Subcutaneous adipose tissue (tissue), 4 donors: ENCODE measurements around the gene DCC. TPM values are rescaled to one million over a fixed set of nuclear protein-coding genes. Genes with fewer than 3 reads are reported as not detected.

Experiments
- total RNA-seq, 4 donors: library from RNA; depleted of rRNA; stranded (reverse); fragments of >200 nt; gene quantifications; one replicate each; pipeline ENCODE4 v1.1.0, GENCODE V29; 2016
- TF ChIP-seq, protein P1 (sequence below): fragments of 450-650 bp; IDR thresholded peaks from one replicate; pipeline ENCODE4 v1.5.1; 2016; ENCODE audit warnings: low read depth, mild to moderate bottlenecking, control low read depth, antibody characterized with exemption, moderate library complexity

The DCC gene
- total RNA-seq, 4 donors from 2014 or later: not detected

DNA sequence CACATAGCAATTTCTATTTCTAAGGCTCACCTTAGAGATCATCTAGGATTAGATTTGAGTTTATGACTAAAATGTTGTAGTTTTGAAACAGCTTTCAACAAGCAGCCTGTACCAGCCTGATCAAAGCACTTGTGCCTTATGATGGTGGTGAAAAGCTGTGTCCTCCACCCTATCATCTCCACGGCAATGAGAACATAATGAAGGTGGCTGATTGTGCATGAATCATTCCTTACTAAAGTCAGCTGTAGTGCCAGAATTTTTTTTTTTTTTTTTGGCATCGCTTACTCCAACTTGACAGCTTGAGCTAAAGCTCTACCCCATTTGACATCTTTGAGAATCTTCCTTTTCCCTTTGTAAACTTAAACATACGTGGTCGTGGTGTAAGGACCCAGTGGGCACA lies 86.0 kb downstream of the DCC start:
- TF ChIP-seq, protein P1, sequence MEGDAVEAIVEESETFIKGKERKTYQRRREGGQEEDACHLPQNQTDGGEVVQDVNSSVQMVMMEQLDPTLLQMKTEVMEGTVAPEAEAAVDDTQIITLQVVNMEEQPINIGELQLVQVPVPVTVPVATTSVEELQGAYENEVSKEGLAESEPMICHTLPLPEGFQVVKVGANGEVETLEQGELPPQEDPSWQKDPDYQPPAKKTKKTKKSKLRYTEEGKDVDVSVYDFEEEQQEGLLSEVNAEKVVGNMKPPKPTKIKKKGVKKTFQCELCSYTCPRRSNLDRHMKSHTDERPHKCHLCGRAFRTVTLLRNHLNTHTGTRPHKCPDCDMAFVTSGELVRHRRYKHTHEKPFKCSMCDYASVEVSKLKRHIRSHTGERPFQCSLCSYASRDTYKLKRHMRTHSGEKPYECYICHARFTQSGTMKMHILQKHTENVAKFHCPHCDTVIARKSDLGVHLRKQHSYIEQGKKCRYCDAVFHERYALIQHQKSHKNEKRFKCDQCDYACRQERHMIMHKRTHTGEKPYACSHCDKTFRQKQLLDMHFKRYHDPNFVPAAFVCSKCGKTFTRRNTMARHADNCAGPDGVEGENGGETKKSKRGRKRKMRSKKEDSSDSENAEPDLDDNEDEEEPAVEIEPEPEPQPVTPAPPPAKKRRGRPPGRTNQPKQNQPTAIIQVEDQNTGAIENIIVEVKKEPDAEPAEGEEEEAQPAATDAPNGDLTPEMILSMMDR: no peak

DNA sequence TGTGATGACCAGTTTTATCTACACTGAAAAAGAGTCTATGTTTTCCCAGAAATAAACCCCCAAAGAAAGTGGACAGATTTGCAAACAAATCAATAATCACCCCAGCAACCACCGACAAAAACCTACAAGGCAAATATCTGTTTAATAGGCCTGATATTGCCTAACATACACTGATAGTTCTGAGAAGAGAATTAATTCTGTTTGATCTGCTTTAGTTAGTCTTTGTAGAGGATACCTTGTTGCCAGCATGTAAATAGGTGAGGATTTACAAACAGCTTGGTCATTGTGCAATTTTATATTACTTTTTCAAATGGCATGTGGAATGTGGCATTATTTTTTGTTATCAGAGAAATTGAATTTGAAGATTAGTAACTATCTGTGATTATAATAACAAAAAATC lies 86.5 kb downstream of the DCC start:
- TF ChIP-seq, protein P1: no peak

DNA sequence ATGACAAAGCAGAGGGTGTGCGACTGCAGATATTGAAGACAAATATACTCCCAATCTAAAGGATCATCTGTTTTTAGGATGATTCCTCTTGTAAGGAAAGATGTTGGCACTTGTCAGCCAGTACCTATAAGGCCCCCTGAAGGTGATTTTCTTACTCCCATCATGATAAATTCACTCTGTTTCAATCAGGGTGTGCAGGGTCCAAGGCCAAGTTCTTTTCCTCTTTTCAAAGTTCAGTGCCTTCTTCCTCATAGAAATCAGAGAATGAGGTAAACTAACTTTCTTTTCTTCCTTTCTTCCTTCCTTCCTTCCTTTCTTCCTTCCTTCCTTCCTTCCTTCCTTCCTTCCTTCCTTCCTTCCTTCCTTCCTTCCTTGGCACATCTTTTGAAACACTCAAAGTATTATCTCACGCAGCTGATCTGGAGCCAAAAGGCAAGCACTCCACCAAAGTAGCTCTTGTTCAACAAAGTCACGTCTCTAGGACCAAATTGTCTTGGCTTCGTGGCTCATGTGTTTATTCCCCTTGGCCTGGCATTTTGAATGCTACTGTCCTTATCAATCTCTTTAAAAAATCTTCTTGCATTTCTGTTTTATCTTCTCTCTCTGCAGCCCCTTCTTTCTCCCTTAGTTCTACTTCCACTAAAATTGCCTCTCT lies 87.7 kb downstream of the DCC start:
- TF ChIP-seq, protein P1: no peak

DNA sequence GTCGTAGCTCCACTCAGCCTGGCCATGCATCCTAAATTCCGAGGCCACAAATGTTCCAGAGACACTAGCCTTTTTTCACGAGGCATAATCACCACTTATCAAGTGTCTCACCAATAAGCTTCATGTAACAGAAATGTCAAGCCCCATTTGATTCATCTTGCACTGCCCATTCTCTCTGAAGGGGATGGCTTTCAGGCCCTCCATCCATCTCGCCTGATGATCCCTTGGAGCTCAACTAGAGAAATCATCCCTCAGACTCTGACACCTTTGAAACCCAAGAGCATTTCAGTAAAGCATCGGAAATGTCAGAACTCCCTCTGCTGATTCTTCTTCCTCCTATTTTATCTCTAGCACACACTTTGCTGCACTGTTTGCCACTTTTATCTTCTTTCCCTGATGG lies 91.7 kb downstream of the DCC start:
- TF ChIP-seq, protein P1: no peak

DNA sequence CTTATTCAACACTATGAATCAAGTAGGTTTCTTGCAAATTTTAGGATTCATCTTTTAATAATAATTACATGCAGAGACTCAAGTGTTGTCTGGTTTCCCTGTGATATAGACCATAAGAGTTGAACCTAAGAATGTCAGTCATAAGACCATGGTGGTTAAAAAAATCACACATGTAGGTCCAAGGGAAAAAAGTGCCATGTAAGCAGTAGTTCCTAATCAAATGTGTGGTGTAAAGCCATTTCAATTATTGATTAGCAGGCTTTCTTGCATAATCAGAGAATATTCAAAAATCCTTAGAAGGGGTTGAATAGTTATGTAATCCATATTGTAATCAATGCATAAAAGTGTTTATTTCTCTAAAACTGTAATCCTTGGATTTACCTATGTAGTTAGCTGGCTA lies 93.8 kb downstream of the DCC start:
- TF ChIP-seq, protein P1: no peak

GRCh38 chr18:52435301-52435700 lies 95.3 kb downstream of the DCC start:
- TF ChIP-seq, protein P1: no peak

GRCh38 chr18:52437161-52437560 lies 97.2 kb downstream of the DCC start:
- TF ChIP-seq, protein P1: no peak
